Stimulated activated CD4-positive, alpha-beta T cell treated with anti-CD3 and anti-CD28 coated beads, Interleukin-1b, Interleukin-23, amount 100 ng/mL, for 48 hours (primary cell): ENCODE data around the gene DUS4L.
"Not testable (repeated sequence)": the region's sequence is repeated elsewhere in the genome, so short reads cannot be mapped to it uniquely, and the experiment has no call there.

Source experiments
- DNase-seq: peaks from one replicate; pipeline ENCODE4 v3.0.0-alpha.2; 2020

Gene DUS4L

GRCh38 chr7:107563775-107564552 is at the start of gene DUS4L, which contains the start of gene COG5:
Gene DUS4L, plus strand, starts transcription at chr7:107563971. Its CDS starts 3,100 bp downstream, at chr7:107567071.
Gene COG5, minus strand, starts transcription at chr7:107563920. Its CDS starts 24 bp downstream, at chr7:107563896.
- peak; percentile 81 for DNase-seq

- DNase-seq: no peak
Observed at GRCh38 chr7:107526672-107527071, 37.1 kb upstream of the DUS4L start.

DNA sequence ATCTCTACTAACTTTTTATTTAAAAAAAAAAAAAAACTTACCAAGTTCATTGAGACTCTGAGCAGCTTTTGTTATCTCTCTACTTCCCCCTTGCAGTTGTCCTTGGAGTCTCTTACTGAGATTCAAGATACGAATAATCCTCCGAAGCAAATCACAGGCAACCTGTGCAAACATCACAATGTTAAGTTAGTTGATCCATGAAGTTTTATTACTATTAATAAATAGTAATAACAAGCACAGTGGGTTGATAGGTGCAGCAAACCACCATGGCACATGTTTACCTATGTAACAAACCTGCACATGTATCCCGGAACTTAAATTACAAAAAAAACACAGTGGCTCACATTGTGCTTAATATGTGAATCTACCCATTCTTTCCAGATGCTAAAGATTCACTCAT is 36.6 kb upstream of the DUS4L start:
- no peak for DNase-seq

- no peak for DNase-seq
Observed at GRCh38 chr7:107528461-107528860, 35.3 kb upstream of the DUS4L start.

DNA sequence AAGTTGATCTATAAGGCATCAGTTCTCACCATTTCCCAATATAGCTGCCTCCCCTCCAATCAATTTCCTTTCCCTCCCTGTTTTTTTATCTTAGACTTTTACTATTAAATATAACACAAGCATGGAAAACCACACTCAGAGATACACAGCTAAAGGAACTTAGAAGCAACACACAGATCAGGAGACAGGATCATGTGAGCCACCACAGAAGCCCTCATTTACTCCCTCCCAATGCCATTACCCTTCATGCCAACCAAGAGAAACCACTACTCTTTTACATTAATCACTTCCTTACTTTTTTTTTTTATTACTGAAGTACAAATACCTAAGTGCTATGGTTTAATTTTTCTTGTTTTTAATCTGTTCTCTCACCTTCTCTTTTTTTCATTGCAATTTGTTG is 33.0 kb upstream of the DUS4L start:
- no peak for DNase-seq

GRCh38 chr7:107534139-107534538 is 29.6 kb upstream of the DUS4L start:
- no peak for DNase-seq

DNA sequence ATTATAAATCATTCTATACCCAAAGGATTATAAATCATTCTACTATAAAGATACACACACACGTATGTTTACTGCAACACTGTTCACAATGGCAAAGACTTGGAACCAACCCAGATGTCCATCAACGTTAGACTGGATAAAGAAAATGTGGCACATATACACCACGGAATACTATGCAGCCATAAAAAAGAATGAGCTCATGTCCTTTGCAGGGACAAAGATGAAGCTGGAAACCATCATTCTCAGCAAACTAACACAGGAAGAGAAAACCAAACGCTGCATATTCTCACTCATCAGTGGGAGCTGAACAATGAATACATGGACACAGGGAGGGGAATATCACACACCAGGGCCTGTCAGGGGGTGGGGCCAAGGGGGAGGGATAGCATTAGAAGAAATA is 26.5 kb upstream of the DUS4L start:
- DNase-seq: not testable (repeated sequence)

GRCh38 chr7:107538001-107538400 is 25.8 kb upstream of the DUS4L start:
- DNase-seq: no peak

- no peak for DNase-seq
Observed at GRCh38 chr7:107543338-107543993, 20.3 kb upstream of the DUS4L start.

DNA sequence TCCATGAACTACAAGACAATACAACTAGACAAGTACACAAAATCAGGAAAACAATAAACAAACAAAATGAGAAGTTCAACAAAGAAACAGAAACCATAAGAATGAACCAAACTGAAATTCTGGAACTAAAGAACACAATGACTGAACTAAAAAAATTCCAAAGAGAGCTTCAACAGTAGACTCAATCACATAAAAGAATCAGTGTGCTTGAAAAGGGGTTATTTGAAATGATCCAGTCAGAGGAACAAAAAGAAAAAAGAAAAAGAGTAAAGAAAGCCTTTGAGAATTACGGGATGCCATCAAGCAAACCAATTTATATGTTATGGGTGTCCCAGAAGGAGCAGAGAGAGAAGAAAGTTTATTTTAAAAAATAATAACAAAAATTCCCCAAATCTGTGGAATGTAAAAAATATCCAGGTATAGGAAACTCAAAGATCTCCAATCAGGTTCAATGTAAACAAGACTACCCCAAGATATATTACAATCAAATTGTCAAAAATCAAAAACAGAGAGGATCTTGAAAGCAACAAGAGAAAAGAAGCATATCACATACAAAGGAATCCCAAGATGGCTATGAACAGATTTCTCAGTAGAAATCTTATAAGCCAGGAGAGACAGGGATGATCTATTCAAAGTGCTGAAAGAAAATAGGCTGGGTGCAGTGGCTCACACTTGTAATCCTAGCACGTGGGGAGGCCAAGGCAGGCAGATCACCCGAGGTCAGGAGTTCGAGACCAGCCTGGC is 18.8 kb upstream of the DUS4L start:
- no peak for DNase-seq

DNA sequence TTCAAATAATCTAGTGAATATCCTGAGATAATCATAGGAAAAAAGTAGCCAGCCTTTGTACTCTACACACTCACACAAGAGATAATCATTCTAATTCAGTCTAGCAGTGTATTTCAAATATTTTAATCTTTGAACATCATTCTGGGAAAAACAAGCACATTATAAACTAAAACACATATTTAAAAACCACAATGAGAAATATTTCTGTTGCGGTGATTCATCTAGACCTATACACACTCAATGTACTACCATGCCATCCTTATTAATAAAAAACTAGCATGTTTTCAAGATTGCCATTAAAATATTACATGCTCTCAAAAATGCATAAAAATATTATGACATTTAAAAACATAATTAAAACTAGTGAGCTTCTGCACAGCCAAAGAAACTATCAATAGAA is 11.8 kb upstream of the DUS4L start:
- no peak for DNase-seq

DNA sequence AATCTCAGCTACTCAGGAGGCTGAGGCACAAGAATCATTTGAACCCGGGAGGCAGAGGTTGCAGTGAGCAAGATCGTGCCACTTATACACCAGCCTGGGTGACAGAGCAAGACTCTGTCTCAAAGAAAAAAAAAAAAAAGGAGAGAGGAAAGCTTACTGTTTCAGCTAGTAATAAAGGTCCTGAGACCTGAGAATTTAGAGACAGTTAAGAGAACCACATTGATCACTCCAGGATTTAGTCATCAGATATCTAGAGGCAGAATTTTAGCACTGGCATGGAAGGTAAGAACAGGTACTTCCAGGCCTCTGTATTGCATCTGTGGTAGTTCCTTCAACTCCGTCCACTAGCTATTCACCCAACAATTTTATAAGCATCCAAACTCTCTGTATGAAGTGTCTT is 7.9 kb upstream of the DUS4L start:
- no peak for DNase-seq

DNA sequence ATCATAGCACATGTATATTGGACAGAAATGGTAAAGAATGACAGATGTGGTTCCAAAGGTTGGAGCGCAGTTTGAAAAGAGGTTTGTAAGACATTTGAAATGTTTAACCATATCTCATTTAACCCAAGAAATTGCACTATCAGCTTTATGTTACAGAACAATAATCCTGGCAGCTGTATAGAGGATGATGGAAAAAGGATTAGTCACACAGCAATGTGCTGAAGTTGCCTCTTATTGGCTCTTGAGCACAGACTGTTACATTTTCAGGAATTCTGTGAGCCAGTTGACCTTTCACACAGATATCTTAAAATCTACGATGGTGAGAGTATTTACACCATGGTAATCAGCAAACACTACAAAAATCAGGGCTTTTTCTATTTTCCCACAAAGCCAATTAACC is 3.9 kb upstream of the DUS4L start:
- DNase-seq: no peak

GRCh38 chr7:107560898-107561516 is 2.8 kb upstream of the DUS4L start:
- DNase-seq: no peak

GRCh38 chr7:107563081-107563774 is 543 bp upstream of the DUS4L start:
- DNase-seq: no peak

GRCh38 chr7:107564553-107565298 is 955 bp downstream of the DUS4L start:
- DNase-seq: no peak

- DNase-seq: no peak
Observed at GRCh38 chr7:107570298-107570697, 6.5 kb downstream of the DUS4L start.

- no peak for DNase-seq
Observed at GRCh38 chr7:107573537-107573936, 9.8 kb downstream of the DUS4L start.

DNA sequence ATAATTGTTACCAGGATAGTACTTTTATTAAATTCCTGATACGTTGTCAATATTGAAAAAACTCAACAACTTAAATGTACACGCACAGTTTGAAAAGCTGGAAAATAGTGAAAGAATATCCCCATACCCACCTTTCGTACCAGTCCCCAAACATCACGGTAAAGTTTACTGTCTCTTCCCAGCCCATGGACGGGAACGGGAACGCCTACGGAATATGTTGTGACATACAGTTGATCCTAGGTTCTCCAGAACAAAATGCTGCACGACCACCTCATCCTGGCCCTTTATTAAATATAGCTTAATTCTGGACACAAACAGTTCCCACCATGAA is 15.7 kb downstream of the DUS4L start:
- DNase-seq: no peak

DNA sequence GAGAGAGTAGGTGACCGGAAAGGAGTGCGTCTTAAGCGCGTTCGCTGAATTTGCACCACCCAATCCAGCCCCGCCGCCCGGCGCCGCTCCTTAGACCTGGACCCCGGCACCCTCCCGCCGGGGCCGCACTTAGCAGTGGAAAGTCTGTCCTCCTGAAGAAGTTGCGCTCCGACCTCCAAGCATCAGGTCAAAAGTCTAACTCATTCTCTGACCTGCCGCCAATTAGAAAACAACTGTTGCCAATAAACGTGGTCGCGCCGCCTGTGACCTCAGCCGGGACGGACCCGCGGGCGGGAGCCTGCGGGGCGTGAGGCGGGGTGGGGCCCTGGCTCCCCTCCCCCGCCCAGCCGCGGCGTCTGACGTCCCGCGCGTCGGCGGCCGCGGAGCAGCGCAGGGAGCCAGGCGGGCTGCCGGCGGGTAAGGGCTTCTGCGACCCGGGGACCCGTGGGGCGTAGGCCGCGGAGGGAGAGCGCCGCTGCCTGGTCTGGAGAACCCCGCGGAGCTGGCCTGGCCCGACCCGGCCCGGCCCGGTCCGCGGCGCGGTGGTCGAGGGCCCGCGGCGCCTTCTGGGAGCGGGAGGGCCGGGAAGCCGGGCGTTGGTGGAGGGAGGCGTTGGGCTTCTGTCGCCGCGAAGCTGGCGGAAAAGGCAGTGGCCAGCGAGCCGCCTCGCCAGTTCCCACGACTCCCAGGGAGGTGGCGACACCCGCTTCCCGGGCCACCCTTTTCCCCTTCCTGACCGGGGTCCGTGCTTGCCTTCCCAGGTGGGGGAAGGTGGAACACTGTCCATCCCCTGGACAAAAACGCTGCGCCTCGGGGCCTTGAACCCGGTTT is 16.3 kb downstream of the DUS4L start, which contains the start of gene BCAP29:
Gene BCAP29 (plus strand): TSS at position 362 of the 831 bp plus-strand sequence. CDS start 527 bp downstream, outside the sequence.
- peak; percentile 57 for DNase-seq
